Endothelial cell of umbilical vein (primary cell): ENCODE measurements around the gene TOM1. TPM values are rescaled to one million over a fixed set of nuclear protein-coding genes. Genes with fewer than 3 reads are reported as not detected.

Experiments used
- BruUV-seq: library from RNA; stranded (reverse); fragments of 400-500 nt; replicated peaks from 2 replicates; lab custom pipeline; 2021; lab: Mats Ljungman, UMichigan
- CTCF ChIA-PET: fragments of 300-600, 350-600 bp; sonication (Branson Sonifier 250); formaldehyde crosslinking; loops from one replicate; lab custom pipeline; 2021; ENCODE audit warnings: antibody characterized with exemption, inconsistent platforms; lab: Charles Lee
- POLR2A ChIA-PET: fragments of 300-600, 350-600 bp; sonication (Branson Sonifier 250); formaldehyde crosslinking; loops from one replicate; lab custom pipeline; 2021; ENCODE audit warnings: antibody characterized with exemption, inconsistent platforms; lab: Charles Lee
- DNase-seq: peaks from one replicate; pipeline ENCODE4 v3.0.0-alpha.2; 2011; ENCODE audit warnings: low read depth, low spot score
- FAIRE-seq: peaks from 2 replicates; lab custom pipeline; 2011; peaks lifted over from hg19 to GRCh38; lab: Jason Lieb, UNC
- H2AFZ ChIP-seq: 2 replicates; pipeline ENCODE4 v1.6.0; 2012; ENCODE audit warnings: low read depth, low read length, control low read depth, inconsistent platforms
- H3K27ac ChIP-seq: 2 replicates; pipeline ENCODE4 v1.5.1; 2011; ENCODE audit warnings: low read depth, mild to moderate bottlenecking, control low read depth, low read length, moderate library complexity; ENCODE audit not compliant: insufficient read depth
- H3K27me3 ChIP-seq, 2 experiments: 2 replicates each; pipeline versions ENCODE4 v1.6.0 to v1.6.1; 2011; ENCODE audit warnings: low read length in 2 of 2, mixed read lengths in 1 of 2; ENCODE audit not compliant: control insufficient read depth in 2 of 2, insufficient read depth in 2 of 2
- H3K36me3 ChIP-seq, 2 experiments: 2 replicates in 1 of 2; 3 replicates in 1 of 2; pipeline ENCODE4 v1.5.1; 2011; ENCODE audit warnings: low read length in 2 of 2, mild to moderate bottlenecking in 1 of 2, moderate library complexity in 1 of 2; ENCODE audit not compliant: control insufficient read depth in 2 of 2, insufficient read depth in 2 of 2; ENCODE audit errors: extremely low read depth in 1 of 2
- H3K4me1 ChIP-seq: 3 replicates; pipeline ENCODE4 v1.5.1; 2011; ENCODE audit warnings: mild to moderate bottlenecking, low read length; ENCODE audit not compliant: control insufficient read depth, insufficient read depth; ENCODE audit errors: extremely low read depth
- H3K4me2 ChIP-seq: 2 replicates; pipeline ENCODE4 v1.6.1; 2011; ENCODE audit warnings: low read length, control low read depth, mixed read lengths; ENCODE audit not compliant: insufficient read depth
- H3K4me3 ChIP-seq, 3 experiments: fragments of 200-600 bp in 1 of 3; sonication (generic), shearing (Covaris generic) in 1 of 3; replicated peaks in 1 of 3; 2 replicates each; pipeline ENCODE4 v1.5.1; 2011 to 2016; ENCODE audit warnings: control low read depth in 3 of 3, low read length in 3 of 3, mild to moderate bottlenecking in 2 of 3, inconsistent platforms in 1 of 3, low read depth in 1 of 3, moderate library complexity in 1 of 3; ENCODE audit not compliant: insufficient read depth in 1 of 3
- H3K79me2 ChIP-seq: 2 replicates; pipeline ENCODE4 v1.6.0; 2012; ENCODE audit warnings: low read length, inconsistent platforms; ENCODE audit not compliant: control insufficient read depth, insufficient read depth
- H3K9ac ChIP-seq: replicated peaks from 2 replicates; pipeline ENCODE3; 2011; ENCODE audit warnings: low read length, control low read depth; ENCODE audit not compliant: insufficient read depth; ENCODE audit errors: extremely low read depth
- H3K9me1 ChIP-seq: replicated peaks from 3 replicates; pipeline ENCODE4 v1.6.0; 2011; ENCODE audit warnings: mild to moderate bottlenecking, low read length; ENCODE audit not compliant: control insufficient read depth, insufficient read depth; ENCODE audit errors: extremely low read depth
- H3K9me3 ChIP-seq: replicated peaks from 2 replicates; pipeline ENCODE4 v1.5.1; 2012; ENCODE audit warnings: low read length, inconsistent platforms; ENCODE audit not compliant: control insufficient read depth, insufficient read depth
- H4K20me1 ChIP-seq: replicated peaks from 2 replicates; pipeline ENCODE3; 2011; ENCODE audit warnings: mild to moderate bottlenecking, low read length; ENCODE audit not compliant: control insufficient read depth, insufficient read depth; ENCODE audit errors: extremely low read depth
- EZH2 ChIP-seq: IDR thresholded peaks from 2 replicates; pipeline ENCODE4 v1.6.1; 2012; ENCODE audit warnings: borderline replicate concordance, low read depth, mild to moderate bottlenecking, moderate library complexity, low read length, inconsistent platforms; ENCODE audit not compliant: severe bottlenecking
- FOS ChIP-seq: IDR thresholded peaks from 2 replicates; pipeline ENCODE4 v1.6.1; 2011; ENCODE audit warnings: mild to moderate bottlenecking, low read length, moderate library complexity, borderline replicate concordance; ENCODE audit not compliant: insufficient read depth
- GATA2 ChIP-seq: IDR thresholded peaks from 2 replicates; pipeline ENCODE4 v1.7.0; 2011; ENCODE audit warnings: low read depth, mild to moderate bottlenecking, moderate library complexity, mixed read lengths, low read length; ENCODE audit not compliant: insufficient read length, insufficient read depth
- JUN ChIP-seq: IDR thresholded peaks from 2 replicates; pipeline ENCODE4 v1.6.1; 2011; ENCODE audit warnings: borderline replicate concordance, low read depth; ENCODE audit not compliant: insufficient read length, insufficient read depth
- MYC ChIP-seq: IDR thresholded peaks from one replicate; pipeline ENCODE4 v1.6.1; 2011; ENCODE audit warnings: mild to moderate bottlenecking, low read depth, low read length
- POLR2A ChIP-seq: IDR thresholded peaks from 2 replicates; pipeline ENCODE4 v1.6.1; 2012; ENCODE audit warnings: low read depth, mild to moderate bottlenecking, control low read depth, low read length
- POLR2AphosphoS5 ChIP-seq: IDR thresholded peaks from 2 replicates; pipeline ENCODE4 v1.6.1; 2012; ENCODE audit warnings: low read depth, mild to moderate bottlenecking, control low read depth, low read length, moderate library complexity; ENCODE audit not compliant: insufficient read depth
- dilution Hi-C: fragments of 300-500 bp; cut with MboI; formaldehyde crosslinking; loops from one replicate; pipeline ENCODE4 v1.15.0; 2019; ENCODE audit warnings: low sequenced_read_pairs; ENCODE audit not compliant: extremely low pct_ligation_motif_present
- intact Hi-C: fragments of 100-400 bp; cut with micrococcal nuclease; formaldehyde crosslinking; loops from one replicate; pipeline ENCODE4 v1.10.0; 2022
- polyA plus RNA-seq, 4 experiments: library from polyadenylated mRNA; depleted of rRNA in 3 of 4; stranded (reverse) in 3 of 4; unstranded in 1 of 4; fragments of >200 nt; gene quantifications; 2 replicates each; pipeline versions ENCODE4 v1.2.1 to v1.2.3, GENCODE V29; 2011 to 2012; ENCODE audit warnings: missing spikeins in 1 of 4
- total RNA-seq: library from RNA; stranded (reverse); gene quantifications from 2 replicates; pipeline ENCODE4 v1.2.3, GENCODE V29; 2021
- TF ChIP-seq, protein P1 (sequence below), 2 donors: IDR thresholded peaks; 1 replicate in 1 of 2; 2 replicates in 1 of 2; pipeline ENCODE4 v1.5.1; 2011; ENCODE audit warnings: low read length in 2 of 2, mild to moderate bottlenecking in 2 of 2, moderate library complexity in 2 of 2, control low read depth in 1 of 2, inconsistent platforms in 1 of 2, low read depth in 1 of 2; ENCODE audit not compliant: insufficient read depth in 1 of 2; ENCODE audit errors: extremely low read depth in 1 of 2
- TF ChIP-seq, protein P2 (sequence below): IDR thresholded peaks from 2 replicates; pipeline ENCODE4 v1.6.1; 2011; ENCODE audit not compliant: insufficient read depth, insufficient read length

The TOM1 gene
- total and polyA plus RNA-seq, 2 donors (not counting 3 experiments of a cell fraction or from before 2014, with no cell fraction given), result 36.4 to 74.4 TPM

- Histone ChIP-seq H3K4me2 (no peak overlapping the region), H3K27me3 (no peaks in the 10 kb centered on the region), H3K79me2 (peaks cover 21% of the 10 kb centered on the region), H4K20me1 (no peaks in the 10 kb centered on the region), H2AFZ (no peak overlapping the region), H3K4me1 (peaks cover 50% of the 10 kb centered on the region), H3K9me3 (no peaks in the 10 kb centered on the region), H3K9ac (no peak overlapping the region), H3K4me3 (no peak overlapping the region), H3K9me1 (no peaks in the 10 kb centered on the region), H3K27ac (no peak overlapping the region), H3K36me3 (no peaks in the 10 kb centered on the region)
- no peak for TF ChIP-seq POLR2AphosphoS5
- dilution Hi-C loops (no loop called here), intact Hi-C loops (no loop called here)
- DNase-seq (no peak), FAIRE-seq (no peak)
- POLR2A ChIA-PET, result no interaction called here
- CTCF ChIA-PET, result no interaction called here
- no TSS peak for BruUV-seq
These were observed 8.9 kb downstream of the TOM1 start for GRCh38 chr22:35308480-35309021.

- Histone ChIP-seq H4K20me1 (no peaks in the 10 kb centered on the region), H2AFZ (no peak overlapping the region), H3K4me3 (no peak overlapping the region), H3K4me1 (peaks cover 59% of the 10 kb centered on the region), H3K9me1 (no peaks in the 10 kb centered on the region), H3K27me3 (no peaks in the 10 kb centered on the region), H3K79me2 (peaks cover 25% of the 10 kb centered on the region), H3K4me2 (no peak overlapping the region), H3K36me3 (no peaks in the 10 kb centered on the region), H3K9ac (no peak overlapping the region), H3K27ac (peak overlapping the region; percentile 15), H3K9me3 (no peaks in the 10 kb centered on the region)
- ChIA-PET CTCF (interaction anchor here (1.0 to 2.5 kb wide), 2 partner anchors 11 to 17 kb away, joined by 4 to 8 read pairs; partner anchors contain the start of gene TOM1), POLR2A (interaction anchor here (1.1 kb wide), 1 partner anchor 11 kb away, joined by 3 read pairs; the partner anchor contains the start of gene TOM1)
- dilution Hi-C loops, result no loop called here
- DNase-seq (no peak), FAIRE-seq (no peak)
- BruUV-seq, result no TSS peak
- intact Hi-C loops, result no loop called here
- TF ChIP-seq POLR2A (no peak), JUN (no peak), FOS (no peak), MYC (no peak), EZH2 (no peak), GATA2 (no peak), POLR2AphosphoS5 (no peak)
- TF ChIP-seq, protein P1, sequence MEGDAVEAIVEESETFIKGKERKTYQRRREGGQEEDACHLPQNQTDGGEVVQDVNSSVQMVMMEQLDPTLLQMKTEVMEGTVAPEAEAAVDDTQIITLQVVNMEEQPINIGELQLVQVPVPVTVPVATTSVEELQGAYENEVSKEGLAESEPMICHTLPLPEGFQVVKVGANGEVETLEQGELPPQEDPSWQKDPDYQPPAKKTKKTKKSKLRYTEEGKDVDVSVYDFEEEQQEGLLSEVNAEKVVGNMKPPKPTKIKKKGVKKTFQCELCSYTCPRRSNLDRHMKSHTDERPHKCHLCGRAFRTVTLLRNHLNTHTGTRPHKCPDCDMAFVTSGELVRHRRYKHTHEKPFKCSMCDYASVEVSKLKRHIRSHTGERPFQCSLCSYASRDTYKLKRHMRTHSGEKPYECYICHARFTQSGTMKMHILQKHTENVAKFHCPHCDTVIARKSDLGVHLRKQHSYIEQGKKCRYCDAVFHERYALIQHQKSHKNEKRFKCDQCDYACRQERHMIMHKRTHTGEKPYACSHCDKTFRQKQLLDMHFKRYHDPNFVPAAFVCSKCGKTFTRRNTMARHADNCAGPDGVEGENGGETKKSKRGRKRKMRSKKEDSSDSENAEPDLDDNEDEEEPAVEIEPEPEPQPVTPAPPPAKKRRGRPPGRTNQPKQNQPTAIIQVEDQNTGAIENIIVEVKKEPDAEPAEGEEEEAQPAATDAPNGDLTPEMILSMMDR (IDR thresholded peaks at IDR 0.05; ENCODE audit: extremely low read depth in 1 of 2, insufficient read depth in 1 of 2, low read depth in 1 of 2, low read length in 2 of 2), result no peak
- TF ChIP-seq, protein P2, sequence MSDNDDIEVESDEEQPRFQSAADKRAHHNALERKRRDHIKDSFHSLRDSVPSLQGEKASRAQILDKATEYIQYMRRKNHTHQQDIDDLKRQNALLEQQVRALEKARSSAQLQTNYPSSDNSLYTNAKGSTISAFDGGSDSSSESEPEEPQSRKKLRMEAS, result no peak
These were observed 11.2 kb downstream of the TOM1 start for GRCh38 chr22:35310556-35311550.
